ENCODE results near the gene AGAP2.

DNA sequence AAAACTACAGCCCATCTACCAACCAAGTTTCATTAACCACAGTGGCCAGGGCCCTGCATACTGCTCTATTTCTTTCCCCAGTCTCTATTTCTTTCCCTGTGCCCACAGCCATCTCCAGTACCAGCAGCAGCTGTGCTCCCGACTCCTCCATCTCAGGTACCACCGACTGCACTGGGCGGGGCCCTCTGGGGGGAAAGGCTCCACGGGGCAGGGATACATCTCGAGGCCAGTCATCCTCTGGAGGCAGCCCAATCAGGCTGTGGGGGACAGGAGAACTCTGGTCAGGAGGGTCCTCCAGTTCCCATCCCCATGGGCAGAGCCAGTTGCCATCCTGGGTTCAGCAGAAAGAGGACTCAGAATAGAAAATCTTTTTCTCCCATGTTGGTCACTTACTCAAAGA is 10.5 kb upstream of the AGAP2 start:
- TF ChIP-seq POLR2A (IDR thresholded peaks at IDR 0.05; ENCODE audit: control extremely low read depth in 1 of 2, low read depth in 2 of 2, low read length in 2 of 2) = no peak
- TF ChIP-seq, protein P1, sequence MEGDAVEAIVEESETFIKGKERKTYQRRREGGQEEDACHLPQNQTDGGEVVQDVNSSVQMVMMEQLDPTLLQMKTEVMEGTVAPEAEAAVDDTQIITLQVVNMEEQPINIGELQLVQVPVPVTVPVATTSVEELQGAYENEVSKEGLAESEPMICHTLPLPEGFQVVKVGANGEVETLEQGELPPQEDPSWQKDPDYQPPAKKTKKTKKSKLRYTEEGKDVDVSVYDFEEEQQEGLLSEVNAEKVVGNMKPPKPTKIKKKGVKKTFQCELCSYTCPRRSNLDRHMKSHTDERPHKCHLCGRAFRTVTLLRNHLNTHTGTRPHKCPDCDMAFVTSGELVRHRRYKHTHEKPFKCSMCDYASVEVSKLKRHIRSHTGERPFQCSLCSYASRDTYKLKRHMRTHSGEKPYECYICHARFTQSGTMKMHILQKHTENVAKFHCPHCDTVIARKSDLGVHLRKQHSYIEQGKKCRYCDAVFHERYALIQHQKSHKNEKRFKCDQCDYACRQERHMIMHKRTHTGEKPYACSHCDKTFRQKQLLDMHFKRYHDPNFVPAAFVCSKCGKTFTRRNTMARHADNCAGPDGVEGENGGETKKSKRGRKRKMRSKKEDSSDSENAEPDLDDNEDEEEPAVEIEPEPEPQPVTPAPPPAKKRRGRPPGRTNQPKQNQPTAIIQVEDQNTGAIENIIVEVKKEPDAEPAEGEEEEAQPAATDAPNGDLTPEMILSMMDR (IDR thresholded peaks at IDR 0.05; ENCODE audit: control extremely low read depth in 1 of 3, insufficient read depth in 1 of 3, low read depth in 1 of 3, low read length in 3 of 3) = no peak
- TF ChIP-seq POLR2AphosphoS5 (IDR thresholded peaks at IDR 0.05; ENCODE audit: low read depth, low read length) = no peak
- no peak for TF ChIP-seq CBX8 (IDR thresholded peaks at IDR 0.05; ENCODE audit: borderline replicate concordance, low read depth, low read length)
- no peak for TF ChIP-seq SIX5 (IDR thresholded peaks at IDR 0.05; ENCODE audit: low read depth, low read length)
- TF ChIP-seq EP300 (IDR thresholded peaks at IDR 0.05; ENCODE audit: borderline replicate concordance in 1 of 2, low read depth in 2 of 2, low read length in 2 of 2) = no peak
- no peak for TF ChIP-seq RAD21 (IDR thresholded peaks at IDR 0.05 in 1 of 2, conservative IDR thresholded peaks at IDR 0.05 in 1 of 2; ENCODE audit: low read depth in 2 of 2, low read length in 2 of 2)
